GM12878 (cell line): ENCODE data around the gene PIM2. TPM values are rescaled to one million over a fixed set of nuclear protein-coding genes. Genes with fewer than 3 reads are reported as not detected.

Source experiments
- ATAC-seq: fragments of 200-7000 bp; cut with Tn5 transposase; 3 replicates; pipeline ENCODE4 v1.9.1; 2020; ENCODE audit warnings: mild to moderate bottlenecking, moderate library complexity
- BruUV-seq: library from RNA; stranded (reverse); fragments of 400-500 nt; replicated peaks from 2 replicates; lab custom pipeline; 2021; lab: Mats Ljungman, UMichigan
- CTCF ChIA-PET: fragments of 300-600 bp; sonication (Branson Sonifier 250); formaldehyde crosslinking; extraction: SDS; loops from one replicate; lab custom pipeline; 2021; ENCODE audit warnings: inconsistent platforms; lab: Yijun Ruan, JAX
- POLR2A ChIA-PET: fragments of 350-600 bp; formaldehyde crosslinking; extraction: SDS; loops from one replicate; lab custom pipeline; 2021; ENCODE audit warnings: inconsistent platforms; lab: Charles Lee
- RAD21 ChIA-PET: fragments of 300-600 bp; sonication (Branson Sonifier 250); formaldehyde crosslinking; loops from one replicate; lab custom pipeline; 2023; ENCODE audit warnings: antibody characterized with exemption; ENCODE audit not compliant: unreplicated experiment; lab: Charles Lee
- SMC1A ChIA-PET: fragments of 300-600 bp; sonication (Branson Sonifier 250); formaldehyde crosslinking; loops from one replicate; lab custom pipeline; 2023; ENCODE audit not compliant: unreplicated experiment, uncharacterized antibody; lab: Charles Lee
- DNase-seq: peaks from one replicate; pipeline ENCODE4 v3.0.0-alpha.2; 2011; ENCODE audit warnings: low read depth, low spot score
- FAIRE-seq: peaks from 3 replicates; lab custom pipeline; 2011; peaks lifted over from hg19 to GRCh38; lab: Jason Lieb, UNC
- H2AFZ ChIP-seq: 2 replicates; pipeline ENCODE4 v1.6.0; 2011; ENCODE audit warnings: low read depth, low read length, control low read depth; ENCODE audit not compliant: control insufficient read depth
- H3K27ac ChIP-seq: 2 replicates; pipeline ENCODE4 v1.5.1; 2011; ENCODE audit warnings: control low read depth; ENCODE audit not compliant: control insufficient read depth, insufficient read depth
- H3K27me3 ChIP-seq, 2 experiments: replicated peaks in 1 of 2; 2 replicates each; pipeline versions ENCODE4 v1.6.0 to v1.6.1; 2011; ENCODE audit warnings: low read length in 1 of 2; ENCODE audit not compliant: control insufficient read depth in 2 of 2, insufficient read depth in 2 of 2
- H3K36me3 ChIP-seq, 2 experiments: 2 replicates each; pipeline ENCODE4 v1.5.1; 2011; ENCODE audit warnings: low read length in 1 of 2; ENCODE audit not compliant: control insufficient read depth in 2 of 2, insufficient read depth in 2 of 2
- H3K4me1 ChIP-seq: 2 replicates; pipeline ENCODE4 v1.6.1; 2011; ENCODE audit warnings: mild to moderate bottlenecking, low read length, moderate library complexity, mixed read lengths; ENCODE audit not compliant: control insufficient read depth, insufficient read depth
- H3K4me2 ChIP-seq: 2 replicates; pipeline ENCODE4 v1.6.0; 2011; ENCODE audit warnings: control low read depth; ENCODE audit not compliant: control insufficient read depth, insufficient read depth
- H3K4me3 ChIP-seq: fragments of 200-600 bp; sonication (generic); 2 replicates; pipeline ENCODE4 v1.5.1; 2016
- H3K79me2 ChIP-seq: 2 replicates; pipeline ENCODE4 v1.6.0; 2011; ENCODE audit warnings: low read length; ENCODE audit not compliant: control insufficient read depth, insufficient read depth
- H3K9ac ChIP-seq: 2 replicates; pipeline ENCODE4 v1.8.0; 2011; ENCODE audit warnings: low read length, control low read depth, mixed read lengths; ENCODE audit not compliant: control insufficient read depth, insufficient read depth
- H3K9me3 ChIP-seq: replicated peaks from 3 replicates; pipeline ENCODE4 v1.5.1; 2011; ENCODE audit warnings: mild to moderate bottlenecking, low read length; ENCODE audit not compliant: control insufficient read depth, insufficient read depth
- H4K20me1 ChIP-seq: 2 replicates; pipeline ENCODE4 v1.6.0; 2011; ENCODE audit not compliant: control insufficient read depth, insufficient read depth
- DPF2 ChIP-seq: fragments of 450-650 bp; IDR thresholded peaks from 2 replicates; pipeline ENCODE4 v1.6.1; 2017; ENCODE audit warnings: mild to moderate bottlenecking
- ESRRA ChIP-seq: IDR thresholded peaks from 2 replicates; pipeline ENCODE4 v1.6.1; 2012; ENCODE audit warnings: mild to moderate bottlenecking, low read length, improper control_type of control experiment
- FOS ChIP-seq: IDR thresholded peaks from 3 replicates; pipeline ENCODE4 v1.6.1; 2011; ENCODE audit warnings: borderline replicate concordance; ENCODE audit not compliant: insufficient read length; ENCODE audit errors: extremely low read depth
- IKZF2 ChIP-seq, 2 experiments: fragments of 450-650 bp; IDR thresholded peaks; 2 replicates each; pipeline ENCODE4 v1.6.1; 2017; ENCODE audit warnings: mild to moderate bottlenecking in 2 of 2, moderate library complexity in 2 of 2
- LARP7 ChIP-seq: fragments of 450-650 bp; IDR thresholded peaks from 2 replicates; pipeline ENCODE4 v1.6.1; 2017; ENCODE audit warnings: mild to moderate bottlenecking
- NFIC ChIP-seq: IDR thresholded peaks from 2 replicates; pipeline ENCODE4 v1.6.1; 2012; ENCODE audit warnings: low read depth, mild to moderate bottlenecking, inconsistent platforms, low read length, moderate library complexity
- NFXL1 ChIP-seq: fragments of 450-650 bp; IDR thresholded peaks from 2 replicates; pipeline ENCODE4 v1.6.1; 2017; ENCODE audit warnings: antibody characterized with exemption, mild to moderate bottlenecking, borderline replicate concordance
- NFYA ChIP-seq: IDR thresholded peaks from 2 replicates; pipeline ENCODE4 v1.6.1; 2011; ENCODE audit warnings: low read depth, mild to moderate bottlenecking, low read length, improper control_type of control experiment, borderline replicate concordance
- NKRF ChIP-seq: fragments of 450-650 bp; conservative IDR thresholded peaks from 2 replicates; pipeline ENCODE4 v1.6.1; 2017; ENCODE audit warnings: mild to moderate bottlenecking, moderate library complexity
- NR2F1 ChIP-seq: fragments of 450-650 bp; conservative IDR thresholded peaks from 2 replicates; pipeline ENCODE4 v1.6.1; 2017; ENCODE audit warnings: mild to moderate bottlenecking
- PAX5 ChIP-seq: IDR thresholded peaks from 2 replicates; pipeline ENCODE4 v1.6.1; 2011; ENCODE audit warnings: low read depth, low read length, borderline replicate concordance
- POLR2A ChIP-seq: IDR thresholded peaks from 2 replicates; pipeline ENCODE4 v1.6.1; 2011; ENCODE audit warnings: low read depth, mild to moderate bottlenecking, low read length
- POLR2AphosphoS2 ChIP-seq: IDR thresholded peaks from 2 replicates; pipeline ENCODE4 v1.6.1; 2011; ENCODE audit warnings: low read depth, mild to moderate bottlenecking, low read length, improper control_type of control experiment, moderate library complexity
- RUNX3 ChIP-seq: IDR thresholded peaks from 2 replicates; pipeline ENCODE4 v1.6.1; 2012; ENCODE audit warnings: low read length, inconsistent platforms
- SIN3A ChIP-seq: IDR thresholded peaks from 2 replicates; pipeline ENCODE4 v1.6.1; 2012; ENCODE audit warnings: low read depth, low read length, improper control_type of control experiment
- ZNF217 ChIP-seq: fragments of 450-650 bp; IDR thresholded peaks from 2 replicates; pipeline ENCODE4 v1.6.1; 2017; ENCODE audit warnings: antibody characterized with exemption, mild to moderate bottlenecking
- WGBS: methylation state at CpG from one replicate; pipeline ENCODE4 v1.1.6; 2016; ENCODE audit warnings: low lambda C conversion rate; ENCODE audit not compliant: insufficient replicate concordance, insufficient coverage; ENCODE audit errors: missing lambda C conversion rate; 5-methylcytosine and 5-hydroxymethylcytosine counted together
- in situ Hi-C: fragments of 300-500 bp; cut with MboI; formaldehyde crosslinking; loops from 9 replicates; pipeline ENCODE4 v1.14.3; 2018; ENCODE audit warnings: mixed read lengths
- intact Hi-C: fragments of 100-400 bp; cut with micrococcal nuclease; formaldehyde crosslinking; loops from one replicate; pipeline ENCODE4 v1.14.2; 2022; ENCODE audit not compliant: unreplicated experiment
- polyA plus RNA-seq, 11 experiments: library from polyadenylated mRNA; depleted of rRNA in 4 of 11; unstranded in 6 of 11; stranded (reverse) in 5 of 11; fragments of >200 nt; fragmentation: Nextera tagmentation in 4 of 11; fragmentation: Illumina TruSeq in 1 of 11; extraction: Ambion mirVana in 4 of 11; extraction: Trizol in 1 of 11; gene quantifications; 1 replicate in 1 of 11; 2 replicates in 10 of 11; pipeline versions ENCODE4 v1.2.1 to v1.2.3, GENCODE V29; 2011 to 2016; ENCODE audit warnings: inconsistent platforms in 2 of 11, missing spikeins in 2 of 11, low read depth in 1 of 11
- total RNA-seq, 4 experiments: library from RNA; depleted of rRNA in 3 of 4; stranded (reverse); fragments of >200 nt in 3 of 4; fragmentation: Illumina TruSeq in 1 of 4; extraction: Trizol in 1 of 4; gene quantifications; 2 replicates each; pipeline versions ENCODE4 v1.2.1 to v1.2.3, GENCODE V29; 2013 to 2021
- TF ChIP-seq, protein P1 (sequence below): fragments of 450-650 bp; IDR thresholded peaks from 2 replicates; pipeline ENCODE4 v1.6.1; 2018; ENCODE audit warnings: mild to moderate bottlenecking, low read depth, moderate library complexity; ENCODE audit not compliant: partially characterized antibody

The PIM2 gene
- total and polyA plus RNA-seq, 10 of the 15 experiments (the other 5 are each of a cell fraction or from before 2014, with no cell fraction given) = 19.2 to 96.8 (median 32.3) TPM

DNA sequence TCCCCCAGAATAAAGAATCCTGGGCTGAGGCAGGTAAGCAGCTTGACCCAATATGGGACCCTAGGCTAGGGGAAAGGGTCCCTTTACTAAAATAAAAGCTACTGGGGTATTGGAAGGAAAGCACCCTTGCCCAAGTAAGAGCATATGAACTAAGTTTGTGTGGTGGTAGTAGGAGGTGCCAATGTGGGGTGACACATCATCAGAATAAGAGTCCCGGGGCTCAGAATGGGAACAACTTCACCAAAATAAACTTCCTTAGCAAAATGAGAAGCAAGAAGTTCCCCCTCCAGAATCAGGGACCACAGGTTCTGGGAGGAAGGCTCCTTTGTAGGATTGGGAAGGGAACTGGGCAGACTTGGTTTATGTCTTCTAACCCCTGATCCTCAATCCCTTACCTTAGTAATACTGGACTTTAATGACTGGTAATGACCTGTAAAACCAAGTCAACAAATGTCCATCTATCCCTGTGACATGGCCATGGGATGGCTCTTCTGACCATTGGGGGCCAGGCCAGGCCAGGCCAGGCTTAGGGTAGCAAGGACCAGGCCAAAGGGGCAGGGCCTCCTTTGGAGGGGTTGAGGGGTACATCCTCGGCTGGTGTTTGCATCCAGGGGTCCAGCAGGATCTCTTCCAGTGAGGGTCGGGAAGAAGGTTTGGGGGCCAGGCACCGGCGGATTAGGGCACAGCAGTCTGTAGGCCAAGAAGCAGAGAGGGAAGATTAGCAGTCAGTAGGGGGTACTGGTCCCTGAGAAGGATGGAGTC, 5.0 kb downstream of the PIM2 start (continued):
- TF ChIP-seq NFXL1 (no peak), POLR2A (peak; percentile 44; the same call in 1 of the 2 replicates), DPF2 (no peak)

DNA sequence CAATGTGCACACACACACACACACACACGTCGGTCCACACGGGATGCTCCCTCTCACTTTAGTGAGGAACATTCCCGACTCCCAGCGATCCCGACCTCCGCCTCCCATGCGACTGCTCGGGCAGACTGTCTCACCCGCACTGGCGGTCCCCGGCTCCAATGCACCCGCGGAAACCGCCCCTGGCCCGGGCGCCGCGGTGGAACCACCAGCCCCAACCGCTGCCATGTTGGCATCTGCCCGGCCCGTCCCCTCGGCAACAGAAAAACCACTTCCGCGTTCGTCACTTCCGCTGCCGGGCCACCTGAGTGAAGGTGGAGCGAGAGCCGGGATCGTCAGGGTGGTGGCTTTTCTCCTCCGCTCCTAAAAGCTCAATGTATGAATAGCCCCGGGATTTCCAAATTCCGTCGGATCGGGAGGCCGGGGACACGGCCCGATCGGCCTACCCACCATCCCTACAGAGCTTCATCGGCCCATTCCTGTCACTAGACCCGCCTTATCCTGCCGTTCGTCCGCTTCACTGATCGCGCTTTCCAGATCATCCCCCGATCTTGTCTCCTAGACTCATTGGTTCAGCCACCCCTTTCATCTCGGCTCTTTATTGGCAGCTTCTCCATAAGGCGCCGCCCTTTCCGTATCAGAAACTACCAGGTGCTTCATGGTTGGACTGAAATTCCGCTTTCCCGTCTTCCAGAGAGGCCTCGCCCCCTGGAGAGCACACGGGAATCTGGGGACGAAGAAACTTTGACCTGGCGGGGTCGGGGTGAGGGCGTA, 7.2 kb downstream of the PIM2 start, which contains the start of gene SLC35A2:
TSS of gene SLC35A2 (minus strand) at position 235 of the 771 bp plus-strand sequence. CDS start at position 225, 10 bp downstream.
- H2AFZ ChIP-seq = peak within 1 kb of the TSS; percentile 48
- no peaks in the 10 kb centered on the region for H3K27me3 ChIP-seq
- in situ Hi-C loops (no loop called here), intact Hi-C loops (loop anchor here (5.0 kb wide), 2 partner anchors 36 to 214 kb away; partner anchors contain the start of gene SUV39H1)
- no peaks in the 10 kb centered on the region; the same call in 2 of the 3 replicates for H3K9me3 ChIP-seq
- peak within 1 kb of the TSS; percentile 55 for H3K9ac ChIP-seq
- ChIA-PET RAD21 (interaction anchor here (1.7 to 1.8 kb wide), 3 partner anchors 14 to 27 kb away, joined by 7 to 12 read pairs (median 10); partner anchors contain the start of genes PQBP1 and TIMM17B), SMC1A (interaction anchor here (0.8 to 3.1 kb wide), 2 partner anchors 26 to 41 kb away, joined by 4 to 9 read pairs; no protein-coding TSS in a partner anchor), CTCF (interaction anchor here (0.8 to 1.4 kb wide), 4 partner anchors 8 to 35 kb away, joined by 3 to 7 read pairs (median 4); no protein-coding TSS in a partner anchor), POLR2A (interaction anchor here (0.6 to 2.7 kb wide), 6 partner anchors 14 to 1042 kb away, joined by 3 to 15 read pairs (median 6); partner anchors contain the start of genes HDAC6, PQBP1 and TIMM17B)
- peaks cover 31% of the 10 kb centered on the region for H3K79me2 ChIP-seq
- peak within 1 kb of the TSS; percentile 62 for H3K4me3 ChIP-seq
- H3K4me1 ChIP-seq = no peaks in the 10 kb centered on the region
- H3K4me2 ChIP-seq = peak within 1 kb of the TSS; percentile 60
- no peak for DNase-seq
- BruUV-seq = no TSS peak
- peak; percentile 86 for ATAC-seq
- peak within 1 kb of the TSS; percentile 68 for H3K27ac ChIP-seq
- FAIRE-seq = peak; percentile 41
- WGBS = 33% methylated on average over 60 of the region's 60 CpGs
- peaks cover 3 to 8% of the 10 kb centered on the region in 2 experiments; a peak in 3 of 4 replicates for H3K36me3 ChIP-seq
- peaks cover 5% of the 10 kb centered on the region; the same call in 1 of the 2 replicates for H4K20me1 ChIP-seq
- TF ChIP-seq NFIC = peak; percentile 30; the same call in 1 of the 2 replicates
- peak; percentile 99 for TF ChIP-seq POLR2AphosphoS2
- TF ChIP-seq SIN3A = peak; percentile 89; the same call in 1 of the 2 replicates
- TF ChIP-seq NR2F1 = no peak
- peak; percentile 65 for TF ChIP-seq LARP7
- TF ChIP-seq ZNF217 = no peak
- peak; percentile 90 for TF ChIP-seq NKRF
- TF ChIP-seq, protein P1, sequence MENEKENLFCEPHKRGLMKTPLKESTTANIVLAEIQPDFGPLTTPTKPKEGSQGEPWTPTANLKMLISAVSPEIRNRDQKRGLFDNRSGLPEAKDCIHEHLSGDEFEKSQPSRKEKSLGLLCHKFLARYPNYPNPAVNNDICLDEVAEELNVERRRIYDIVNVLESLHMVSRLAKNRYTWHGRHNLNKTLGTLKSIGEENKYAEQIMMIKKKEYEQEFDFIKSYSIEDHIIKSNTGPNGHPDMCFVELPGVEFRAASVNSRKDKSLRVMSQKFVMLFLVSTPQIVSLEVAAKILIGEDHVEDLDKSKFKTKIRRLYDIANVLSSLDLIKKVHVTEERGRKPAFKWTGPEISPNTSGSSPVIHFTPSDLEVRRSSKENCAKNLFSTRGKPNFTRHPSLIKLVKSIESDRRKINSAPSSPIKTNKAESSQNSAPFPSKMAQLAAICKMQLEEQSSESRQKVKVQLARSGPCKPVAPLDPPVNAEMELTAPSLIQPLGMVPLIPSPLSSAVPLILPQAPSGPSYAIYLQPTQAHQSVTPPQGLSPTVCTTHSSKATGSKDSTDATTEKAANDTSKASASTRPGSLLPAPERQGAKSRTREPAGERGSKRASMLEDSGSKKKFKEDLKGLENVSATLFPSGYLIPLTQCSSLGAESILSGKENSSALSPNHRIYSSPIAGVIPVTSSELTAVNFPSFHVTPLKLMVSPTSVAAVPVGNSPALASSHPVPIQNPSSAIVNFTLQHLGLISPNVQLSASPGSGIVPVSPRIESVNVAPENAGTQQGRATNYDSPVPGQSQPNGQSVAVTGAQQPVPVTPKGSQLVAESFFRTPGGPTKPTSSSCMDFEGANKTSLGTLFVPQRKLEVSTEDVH = peak; percentile 16
- TF ChIP-seq ESRRA = no peak
- TF ChIP-seq FOS = no peak
- TF ChIP-seq RUNX3 = peak; percentile 84
- no peak for TF ChIP-seq NFYA
- TF ChIP-seq PAX5 = peak; percentile 28; the same call in 1 of the 2 replicates
- peak; percentile 46 to 54 for TF ChIP-seq IKZF2 (IDR thresholded peaks at IDR 0.05)
